Activated T-cell treated with anti-CD3 and anti-CD28 coated beads for 1 hour (primary cell): ENCODE data around the gene FLNC.

Experiments
- DNase-seq: peaks from one replicate; pipeline ENCODE4 v3.0.0-alpha.2; 2020; ENCODE audit warnings: low read depth

Gene FLNC

DNA sequence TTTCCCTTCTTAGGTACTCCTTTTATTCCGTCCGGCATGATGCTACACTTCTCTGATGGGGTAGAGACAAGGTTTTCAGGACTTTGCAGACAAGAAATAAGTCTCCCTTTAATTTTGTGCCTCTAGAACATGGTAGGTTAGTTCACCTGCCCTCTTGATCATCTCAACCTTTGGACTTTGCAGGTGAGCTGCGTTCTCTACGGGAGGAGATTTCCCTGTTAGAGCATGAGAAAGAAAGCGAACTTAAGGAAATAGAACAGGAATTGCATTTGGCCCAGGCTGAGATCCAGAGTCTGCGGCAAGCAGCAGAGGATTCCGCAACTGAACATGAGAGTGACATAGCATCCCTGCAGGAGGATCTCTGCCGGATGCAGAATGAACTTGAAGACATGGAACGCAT, 29.2 kb upstream of the FLNC start:
- no peak for DNase-seq

DNA sequence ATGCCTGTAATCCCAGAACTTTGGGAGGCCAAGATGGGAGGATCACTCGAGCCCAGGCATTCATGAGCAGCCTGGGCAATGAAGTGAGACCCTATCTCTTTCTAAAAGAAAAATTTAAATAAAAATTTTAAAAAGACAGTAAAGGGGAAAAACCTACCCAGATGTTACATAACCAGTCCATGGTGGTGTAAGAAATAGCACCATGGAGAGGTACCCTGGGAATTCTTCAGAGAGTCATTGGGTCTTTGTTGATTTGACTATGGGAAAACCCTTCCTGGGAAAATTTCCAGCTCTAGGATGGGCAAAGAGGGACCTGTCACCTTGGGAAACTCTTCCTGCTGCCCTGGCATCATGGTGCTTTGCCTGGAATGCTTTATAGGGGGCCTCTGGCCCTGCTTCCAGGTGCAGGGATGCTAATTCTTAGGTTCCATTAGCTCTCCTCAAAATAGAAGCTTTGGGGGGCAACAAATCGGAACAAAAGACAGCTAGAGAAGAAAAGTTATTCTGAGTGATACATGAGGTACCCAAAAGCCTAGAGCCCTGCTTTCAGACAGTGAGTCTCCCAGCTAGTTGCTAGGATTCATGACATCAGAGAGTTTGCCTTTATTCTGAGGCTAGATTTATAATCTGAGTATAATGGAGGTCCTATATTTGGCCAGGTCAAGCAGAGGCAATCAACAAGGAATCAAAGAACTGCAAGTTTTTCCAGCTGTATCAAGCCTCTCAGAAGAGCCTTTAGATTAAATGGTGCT, 28.4 kb upstream of the FLNC start:
- no peak for DNase-seq

DNA sequence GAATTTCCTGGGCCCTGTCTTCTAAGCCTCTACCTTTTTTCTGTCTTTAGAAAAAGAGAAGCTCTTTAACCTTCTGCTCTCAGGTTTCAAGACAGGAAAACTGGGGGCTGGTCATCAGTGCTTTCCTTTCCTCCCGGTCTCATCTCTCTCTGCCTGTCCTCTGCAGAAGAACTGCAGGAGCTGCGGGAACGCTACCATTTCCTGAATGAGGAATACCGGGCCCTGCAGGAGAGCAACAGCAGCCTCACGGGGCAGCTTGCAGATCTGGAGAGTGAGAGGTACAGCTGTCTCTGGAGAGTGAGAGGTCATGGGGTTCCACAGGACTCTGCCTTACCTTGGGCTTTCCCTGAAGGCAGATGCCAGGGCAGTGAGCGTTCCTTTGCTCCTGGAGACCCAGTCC, 25.7 kb upstream of the FLNC start:
- no peak for DNase-seq

DNA sequence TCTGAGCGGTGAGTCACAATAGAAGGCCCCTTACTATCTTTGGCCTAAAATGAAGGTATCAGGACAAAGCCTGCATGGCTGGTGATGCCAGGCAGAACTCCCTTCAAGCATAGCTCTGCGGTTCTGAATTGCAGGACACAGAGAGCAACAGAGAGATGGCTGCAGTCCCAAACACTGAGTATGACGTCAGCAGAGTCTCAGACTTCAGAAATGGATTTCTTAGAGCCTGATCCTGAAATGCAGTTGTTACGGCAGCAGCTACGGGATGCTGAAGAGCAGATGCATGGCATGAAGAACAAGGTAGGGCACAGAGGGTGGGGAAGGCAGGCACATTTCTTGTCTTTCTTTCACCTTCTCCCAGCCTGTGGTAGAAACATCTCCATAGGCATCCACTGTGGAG, 25.0 kb upstream of the FLNC start:
- DNase-seq, result no peak

DNA sequence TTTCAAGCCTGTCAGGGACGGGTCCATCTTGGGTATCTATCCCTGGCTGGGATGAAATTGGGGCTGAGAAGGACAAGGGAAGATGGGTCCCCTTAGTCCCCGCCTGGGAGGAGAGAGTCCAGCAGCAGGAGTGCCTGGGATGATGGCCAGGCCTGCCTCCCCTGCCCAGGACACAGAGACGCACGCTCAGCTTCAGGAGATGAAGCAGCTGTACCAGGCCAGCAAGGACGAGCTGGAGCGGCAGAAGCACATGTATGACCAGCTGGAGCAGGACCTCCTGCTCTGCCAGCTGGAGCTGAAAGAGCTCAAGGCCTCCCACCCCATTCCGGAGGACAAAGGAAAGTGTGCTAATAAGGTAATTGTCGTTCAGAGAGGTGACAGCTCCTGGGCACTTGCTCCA, 23.0 kb upstream of the FLNC start:
- no peak for DNase-seq

DNA sequence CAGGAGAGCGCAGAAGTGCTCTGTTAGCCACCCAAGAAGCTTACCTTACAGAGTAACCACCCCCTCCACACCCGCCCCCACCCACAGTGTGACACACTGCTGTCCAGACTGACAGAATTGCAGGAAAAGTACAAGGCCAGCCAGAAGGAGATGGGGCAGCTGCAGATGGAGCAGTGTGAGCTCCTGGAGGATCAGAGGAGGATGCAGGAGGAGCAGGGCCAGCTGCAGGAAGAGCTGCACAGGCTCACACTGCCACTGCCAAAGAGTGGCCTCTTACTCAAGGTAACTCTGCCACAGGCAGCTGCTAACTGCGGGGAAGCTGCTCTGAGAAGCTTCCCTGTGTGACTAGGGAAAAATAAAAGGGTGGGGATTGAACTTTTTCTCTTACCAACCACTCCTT, 20.8 kb upstream of the FLNC start:
- DNase-seq, result no peak

DNA sequence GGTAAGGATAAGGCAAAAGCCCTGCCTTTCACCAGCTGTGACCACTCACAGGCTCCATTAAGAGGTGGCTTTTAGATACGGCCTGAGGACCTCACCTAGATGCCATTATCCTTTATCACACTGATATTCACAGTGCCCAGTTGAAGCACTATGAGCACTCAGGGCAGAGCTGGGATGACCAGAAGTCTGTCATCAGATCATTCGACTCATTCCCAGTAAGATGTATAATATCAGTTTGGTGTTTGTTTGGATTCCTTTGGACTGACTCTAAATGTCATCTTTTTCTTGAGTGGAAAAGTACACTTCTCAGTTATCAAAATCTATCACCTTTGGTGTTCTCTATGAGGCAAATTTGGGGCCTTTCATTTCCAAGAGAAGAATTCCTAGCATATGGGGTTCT, 19.7 kb upstream of the FLNC start:
- DNase-seq, result no peak

DNA sequence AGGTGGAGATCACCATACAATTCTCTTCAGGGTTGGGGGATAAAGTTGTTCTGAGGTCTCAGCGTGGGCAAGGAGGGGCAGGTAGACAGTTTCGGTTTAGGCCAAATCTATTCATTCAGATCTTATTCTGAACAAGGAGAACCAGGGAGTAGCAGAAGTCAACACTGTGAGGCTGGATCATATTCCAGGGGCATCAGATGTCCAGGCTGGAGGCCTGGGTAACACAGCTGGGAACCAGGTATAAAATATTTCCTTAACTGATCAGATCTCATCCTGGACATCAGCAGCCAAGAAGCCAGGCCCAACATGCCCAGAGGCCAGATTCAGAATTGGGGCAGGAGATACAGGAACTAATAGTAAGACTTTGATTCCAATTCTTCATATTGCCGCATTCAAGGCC, 19.2 kb upstream of the FLNC start:
- DNase-seq, result no peak

DNA sequence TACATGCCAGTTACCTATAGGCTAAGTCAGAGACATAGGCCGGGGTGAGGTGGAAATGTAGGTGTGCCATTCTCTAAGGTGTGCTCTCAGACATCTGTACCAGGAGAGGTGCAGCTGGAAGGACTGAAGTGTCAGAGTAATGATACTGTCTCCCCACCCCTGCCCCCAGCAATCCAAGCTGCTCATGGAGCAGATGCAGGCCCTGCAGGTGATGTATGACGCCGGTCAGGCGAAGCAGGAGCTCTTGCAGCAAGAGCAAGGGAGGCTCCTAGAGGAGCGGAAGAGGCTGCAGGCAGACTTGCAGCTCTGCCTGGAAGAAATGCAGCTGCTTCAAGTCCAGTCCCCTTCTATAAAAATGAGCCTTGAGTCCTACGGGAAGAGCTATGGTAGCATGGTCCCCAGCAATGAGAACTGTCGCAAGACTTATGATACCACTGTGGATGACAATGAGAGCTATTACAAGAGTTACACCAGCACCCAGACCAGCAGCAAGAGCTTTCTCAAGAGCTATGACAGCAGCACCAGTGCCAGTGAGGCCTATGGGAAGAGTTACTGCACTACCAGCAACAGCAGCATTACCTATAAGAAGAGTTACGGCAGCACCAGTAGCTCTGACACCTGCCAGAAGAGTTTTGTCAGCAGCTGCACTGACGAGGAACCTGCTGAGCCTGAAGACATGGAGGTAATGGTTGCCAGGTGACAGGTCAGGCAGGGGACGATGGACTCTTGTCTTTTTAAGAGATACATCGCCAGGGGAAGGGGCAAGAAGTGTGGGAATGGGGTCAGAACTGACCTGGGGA, 18.4 kb upstream of the FLNC start:
- no peak for DNase-seq

DNA sequence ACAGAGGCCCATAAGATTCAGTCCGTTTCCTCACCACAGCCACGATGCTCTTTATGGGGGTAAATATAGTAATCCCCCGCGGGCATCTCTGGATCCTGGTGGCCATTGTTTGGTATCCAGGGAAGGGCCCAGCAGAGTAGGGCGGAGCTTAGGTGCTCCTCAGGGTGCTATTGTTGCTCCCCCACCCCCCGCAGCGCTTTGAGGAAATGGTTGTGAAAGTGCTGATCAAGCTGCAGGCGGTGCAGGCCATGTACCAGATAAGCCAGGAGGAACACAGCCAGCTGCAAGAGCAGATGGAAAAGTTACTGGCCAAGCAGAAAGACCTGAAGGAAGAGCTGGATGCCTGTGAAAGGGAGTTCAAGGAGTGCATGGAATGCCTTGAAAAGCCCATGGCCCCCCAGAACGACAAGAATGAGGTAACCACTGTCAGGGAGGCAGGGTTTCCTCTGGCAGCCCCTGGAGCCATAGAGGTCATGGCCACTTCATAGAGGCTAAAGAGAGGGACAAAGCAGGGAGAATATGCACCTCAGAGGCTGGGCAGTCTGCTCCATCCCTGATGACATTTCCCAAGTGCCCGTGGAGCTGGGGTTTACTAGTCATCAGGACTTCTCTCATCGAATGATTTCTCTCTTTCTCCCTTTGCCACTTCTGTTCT, 17.6 kb upstream of the FLNC start:
- DNase-seq, result no peak

DNA sequence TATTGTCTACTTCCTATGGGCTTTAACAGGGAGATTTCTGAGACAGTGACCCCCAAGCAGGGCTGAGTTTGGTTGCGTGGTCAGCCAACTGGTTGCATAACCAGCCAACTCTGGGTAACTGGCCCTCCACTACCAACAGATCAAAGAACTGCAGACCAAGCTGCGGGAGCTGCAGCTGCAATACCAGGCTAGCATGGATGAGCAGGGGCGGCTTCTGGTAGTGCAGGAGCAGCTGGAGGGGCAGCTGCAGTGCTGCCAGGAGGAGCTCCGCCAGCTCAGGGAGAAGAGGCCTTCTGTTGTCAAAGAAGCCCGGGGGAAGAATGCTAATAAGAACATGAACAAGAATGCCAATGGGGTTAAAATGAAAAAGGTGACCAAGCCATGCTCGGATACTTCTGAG, 15.7 kb upstream of the FLNC start:
- DNase-seq, result no peak

DNA sequence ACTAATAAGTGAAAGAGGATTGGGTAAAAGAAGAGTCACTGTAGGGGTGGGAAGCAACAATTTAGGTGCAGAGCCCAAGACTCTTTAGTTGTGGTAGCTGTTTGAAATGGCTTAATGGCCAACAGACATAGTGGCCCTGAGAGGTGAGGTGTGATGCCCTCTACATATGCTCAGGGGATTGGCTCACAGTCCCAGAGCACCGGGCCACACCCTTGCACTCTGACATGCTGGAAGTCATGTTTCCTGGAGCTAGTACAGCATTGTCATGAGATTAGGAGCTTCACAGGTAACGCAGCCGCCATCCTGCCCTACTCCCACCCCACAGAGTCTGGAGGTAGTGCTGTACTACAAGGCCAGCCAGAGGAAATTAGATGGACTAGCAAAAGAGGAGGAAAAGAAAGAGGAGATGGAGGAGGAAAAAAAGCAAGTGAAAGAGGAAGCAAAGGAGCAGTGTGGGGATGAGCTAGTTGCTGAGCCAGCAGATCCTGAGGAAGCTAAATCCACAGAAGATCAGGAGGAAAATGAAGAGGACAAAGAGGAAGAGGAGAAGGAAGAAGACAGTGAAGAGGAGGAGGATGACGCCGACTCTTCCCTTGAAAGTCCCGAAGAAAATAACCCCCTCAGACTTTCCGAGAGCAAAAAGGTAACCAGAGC, 14.8 kb upstream of the FLNC start:
- no peak for DNase-seq

DNA sequence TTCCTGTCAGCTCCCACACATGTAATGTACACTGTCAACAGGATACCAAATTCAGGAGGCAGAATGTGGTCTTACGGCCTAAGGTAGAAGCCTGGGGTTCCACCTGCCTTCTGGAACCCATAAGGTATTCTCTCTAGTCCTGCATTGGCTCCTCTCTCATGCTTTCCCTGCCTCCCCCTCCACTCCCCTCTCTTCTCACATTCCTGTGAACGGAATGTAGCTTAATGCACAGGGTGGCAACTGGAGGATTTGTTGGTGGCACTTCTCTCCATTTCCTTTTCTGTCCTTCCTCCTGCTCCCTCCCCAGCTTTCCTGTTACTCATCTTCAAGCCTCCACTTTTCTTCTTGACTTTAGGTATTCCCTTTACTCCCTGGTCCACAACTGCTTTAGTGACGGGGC, 11.5 kb upstream of the FLNC start:
- DNase-seq, result no peak

DNA sequence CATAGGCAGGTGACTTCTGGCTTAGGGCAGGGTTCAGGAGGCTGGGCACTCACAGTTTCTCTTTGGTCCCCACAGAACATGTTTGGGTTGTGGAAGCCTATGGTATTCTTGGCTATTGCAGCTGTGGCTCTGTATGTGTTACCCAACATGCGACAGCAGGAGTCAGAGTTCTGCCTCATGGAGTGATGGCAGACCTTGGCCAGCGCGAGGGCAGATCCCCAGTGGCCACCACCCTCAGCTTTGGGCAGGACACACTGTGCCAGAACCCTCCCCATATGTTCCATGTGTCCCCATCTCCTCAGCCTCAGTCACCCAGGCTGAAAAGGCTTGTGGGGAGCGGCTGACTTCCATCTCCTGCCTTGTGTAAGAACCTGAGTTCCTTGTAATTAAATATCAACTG, 8.5 kb upstream of the FLNC start:
- DNase-seq, result no peak

DNA sequence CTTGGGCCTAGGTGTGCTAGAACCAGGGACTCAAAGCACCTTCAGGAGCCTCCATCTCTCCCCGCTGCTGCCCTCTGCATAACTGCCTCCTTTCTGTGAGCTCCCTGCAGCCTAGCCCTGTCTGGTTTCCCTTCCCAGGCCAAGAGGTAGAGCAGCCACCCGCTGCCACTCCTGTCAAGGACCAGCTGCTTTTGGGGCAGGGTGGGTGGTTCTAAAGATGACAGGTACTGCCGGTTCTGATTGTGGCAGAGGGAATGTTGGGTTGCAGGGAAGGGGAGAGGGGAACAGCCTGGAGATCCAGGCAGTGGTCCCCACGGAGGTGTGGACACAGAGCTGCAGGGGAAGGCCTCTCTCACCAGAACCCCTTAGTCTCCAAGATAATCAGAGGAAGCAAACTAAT, 3.7 kb upstream of the FLNC start:
- DNase-seq, result no peak

DNA sequence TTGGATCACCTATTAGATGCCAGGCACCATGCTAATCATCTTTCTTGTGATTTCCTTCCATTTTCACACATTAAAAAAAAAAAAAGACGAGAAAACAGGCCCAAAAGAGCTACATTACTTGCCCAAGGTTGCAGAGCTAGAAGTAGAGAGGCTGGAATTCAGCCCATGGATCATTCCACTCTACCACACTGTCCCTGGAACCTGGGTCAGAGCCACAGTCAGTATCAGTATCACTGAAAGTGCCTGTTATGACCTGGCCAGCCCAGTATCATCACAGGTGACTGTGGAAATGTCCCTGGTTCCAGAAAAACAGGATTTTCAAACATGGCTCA, 3.3 kb upstream of the FLNC start:
- DNase-seq, result no peak

DNA sequence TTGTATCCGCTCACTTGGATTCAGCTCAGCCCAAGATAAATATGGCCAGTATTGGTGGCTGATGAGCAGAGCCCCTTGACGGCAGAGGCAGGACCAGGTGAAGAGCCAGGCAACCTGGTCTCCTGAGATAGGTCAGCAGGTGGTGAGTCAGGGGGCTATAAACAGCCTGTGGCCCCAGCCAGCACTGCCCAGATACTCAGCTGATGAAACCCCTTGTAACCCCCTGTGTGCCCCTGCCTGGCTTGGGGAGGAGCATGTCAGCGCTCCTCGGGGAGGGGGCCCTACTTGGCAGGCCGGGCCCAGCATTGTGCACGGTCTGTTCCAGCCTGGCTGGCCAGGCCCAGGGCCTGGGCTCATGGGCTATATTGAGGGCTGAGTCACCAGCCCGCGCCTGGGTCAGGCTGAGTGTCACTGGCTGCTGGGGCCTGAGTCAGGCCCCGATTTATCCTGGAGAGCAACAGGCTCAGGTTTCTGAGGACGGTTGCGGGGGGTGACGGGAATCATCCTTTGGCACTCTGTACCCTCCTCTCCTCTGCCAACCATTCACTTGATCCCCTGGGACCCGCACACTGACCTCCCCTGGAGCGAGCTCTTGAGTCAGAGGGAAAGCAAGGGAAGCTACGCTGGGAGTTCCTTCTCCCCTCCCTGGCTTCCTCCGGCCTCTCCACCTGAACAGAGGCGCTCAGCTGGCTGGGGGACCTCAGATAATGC, 2.8 kb upstream of the FLNC start:
- no peak for DNase-seq

DNA sequence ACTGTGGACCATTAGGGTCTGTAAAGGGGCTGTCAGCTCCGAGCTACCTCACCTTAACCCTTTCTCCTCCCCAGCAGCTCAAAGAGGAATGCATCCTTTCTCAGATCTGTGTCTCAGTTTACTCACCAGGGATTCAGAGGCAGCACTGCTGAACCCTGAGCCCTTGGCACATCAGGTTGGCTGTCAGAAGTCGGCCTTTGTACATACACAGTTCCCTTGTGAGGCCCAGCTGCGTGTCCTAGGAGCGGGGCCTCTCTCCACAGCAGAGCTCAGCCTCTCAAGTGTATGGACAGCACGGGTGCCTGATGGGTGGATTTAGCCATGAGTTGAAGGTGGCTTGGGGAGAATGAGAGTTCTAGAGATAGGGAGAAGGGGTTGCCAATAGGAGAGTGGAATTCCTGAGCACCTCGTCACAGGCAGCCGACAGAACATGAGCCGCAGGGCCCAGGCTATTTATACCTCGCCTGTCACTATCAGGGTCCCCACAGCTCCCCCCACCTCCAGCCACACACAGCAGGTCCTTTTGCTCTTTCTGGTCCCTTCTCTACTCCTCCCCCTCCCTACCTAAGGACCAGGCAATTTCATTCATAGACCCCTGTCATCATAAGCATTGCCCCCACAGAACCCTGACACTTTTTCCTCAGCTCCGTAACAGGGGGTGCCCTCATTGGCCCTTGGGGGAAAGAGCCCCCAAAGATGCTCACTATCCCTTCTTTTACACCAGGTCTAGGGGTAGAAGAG, 2.1 kb upstream of the FLNC start:
- no peak for DNase-seq

DNA sequence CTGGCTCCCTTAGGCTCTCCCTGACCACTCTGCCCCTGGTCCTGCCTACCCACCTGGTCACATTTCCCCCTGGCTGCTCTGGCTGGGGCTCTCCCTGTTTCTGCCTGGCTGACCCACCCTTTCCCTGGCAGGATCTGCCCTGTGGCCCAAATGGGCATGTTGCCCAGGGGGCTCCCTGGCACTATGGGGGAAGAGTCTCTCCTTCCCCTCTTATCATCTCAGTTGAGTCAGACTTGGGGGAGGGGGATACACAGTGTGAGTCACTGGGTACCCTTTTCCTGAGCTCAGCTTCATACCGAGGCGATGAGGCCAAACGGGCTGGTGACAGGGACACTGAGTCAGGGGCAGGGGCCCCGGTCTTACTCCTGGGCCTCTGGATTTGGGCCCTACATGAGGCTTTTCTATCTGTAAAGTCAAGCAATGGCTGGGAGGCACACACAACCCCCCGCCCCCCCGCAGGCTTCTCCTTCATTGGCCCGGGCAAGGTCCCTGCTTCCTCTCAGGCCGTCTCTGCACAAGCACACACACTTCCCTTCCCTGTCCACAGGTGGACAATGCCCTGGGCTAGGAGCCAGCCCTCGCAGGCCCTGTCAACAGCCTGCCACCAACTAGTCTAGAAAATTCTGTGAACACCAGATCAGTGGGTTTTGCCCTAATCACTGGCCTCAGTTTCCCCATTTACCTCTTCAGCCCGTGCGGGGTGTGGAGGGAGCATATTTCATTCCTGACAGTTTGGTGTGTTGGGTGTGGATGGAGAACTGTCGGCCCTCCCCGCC, 627 bp upstream of the FLNC start:
- no peak for DNase-seq

DNA sequence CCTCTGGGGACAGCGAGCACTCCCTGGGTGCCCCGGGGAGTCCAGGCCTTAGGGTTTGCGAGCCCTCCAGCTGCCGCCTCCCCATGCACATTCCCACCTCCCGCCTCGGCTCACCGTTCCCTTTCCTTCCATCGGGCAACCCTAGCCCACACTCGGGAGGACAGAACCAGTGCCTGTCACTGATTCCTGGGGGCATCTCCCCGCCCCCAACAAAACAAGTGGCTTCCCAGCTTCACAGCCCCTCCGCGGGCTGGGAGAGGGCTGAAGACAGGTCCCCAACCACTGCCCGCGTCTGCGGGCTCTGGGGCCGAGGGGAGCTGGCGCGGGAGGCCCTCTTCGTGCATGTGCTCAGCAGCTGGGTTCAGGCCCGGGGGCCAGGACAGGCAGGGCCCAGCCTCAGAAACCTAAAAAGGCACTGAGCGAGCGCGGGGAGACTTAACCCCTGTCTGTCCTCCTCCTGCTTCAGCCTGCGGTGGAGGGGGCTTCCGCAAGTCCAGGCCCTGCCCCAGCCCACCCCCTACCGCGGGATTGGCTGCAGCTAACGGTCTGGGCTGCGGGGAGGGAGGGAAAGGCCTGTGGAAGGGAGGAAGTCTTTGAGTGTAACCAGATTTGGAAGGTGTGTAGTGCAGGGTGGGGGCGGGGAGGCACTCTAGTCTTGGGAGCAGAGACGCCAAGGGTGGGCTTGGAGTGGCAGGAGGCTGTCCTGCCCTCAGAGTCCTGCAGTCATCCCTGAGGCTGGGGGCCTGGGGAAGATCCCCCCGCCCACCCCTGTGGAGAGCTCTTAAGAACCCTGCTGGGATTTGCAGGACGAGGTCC, 1.2 kb downstream of the FLNC start:
- no peak for DNase-seq
